ENCODE data around the gene PRPF8. TPM values are rescaled to one million over a fixed set of nuclear protein-coding genes. Genes with fewer than 3 reads are reported as not detected.

PRPF8 gene
- total and polyA plus RNA-seq, 10 of the 15 experiments (the other 5 are each of a cell fraction or from before 2014, with no cell fraction given): 77.2 to 337 (median 162) TPM

DNA sequence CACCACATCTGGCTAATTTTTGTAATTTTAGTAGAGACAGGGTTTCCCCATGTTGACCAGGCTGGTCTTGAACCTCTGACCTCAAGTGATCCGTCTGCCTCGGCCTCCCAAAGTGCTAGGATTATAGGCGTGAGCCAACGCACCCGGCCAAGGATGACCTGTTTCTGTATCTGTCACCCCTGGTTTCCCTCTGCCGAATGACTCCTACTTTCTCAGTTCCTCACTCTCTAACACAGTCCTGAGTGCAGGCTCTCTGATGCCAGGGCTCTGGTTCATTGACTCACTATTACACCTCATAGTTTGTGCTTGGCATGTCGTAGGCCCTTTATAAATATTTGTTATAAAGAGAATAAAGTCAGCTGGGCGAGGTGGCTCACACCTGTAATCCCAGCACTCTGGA lies 10.7 kb upstream of the PRPF8 start (continued):
- TF ChIP-seq EP300 (IDR thresholded peaks at IDR 0.05; ENCODE audit: borderline replicate concordance in 1 of 2, control insufficient read depth in 1 of 2, low read depth in 2 of 2, low read length in 2 of 2): peak in 1 of 2 experiments; percentile 13; a peak in 1 of 4 replicates
- TF ChIP-seq, protein P1, sequence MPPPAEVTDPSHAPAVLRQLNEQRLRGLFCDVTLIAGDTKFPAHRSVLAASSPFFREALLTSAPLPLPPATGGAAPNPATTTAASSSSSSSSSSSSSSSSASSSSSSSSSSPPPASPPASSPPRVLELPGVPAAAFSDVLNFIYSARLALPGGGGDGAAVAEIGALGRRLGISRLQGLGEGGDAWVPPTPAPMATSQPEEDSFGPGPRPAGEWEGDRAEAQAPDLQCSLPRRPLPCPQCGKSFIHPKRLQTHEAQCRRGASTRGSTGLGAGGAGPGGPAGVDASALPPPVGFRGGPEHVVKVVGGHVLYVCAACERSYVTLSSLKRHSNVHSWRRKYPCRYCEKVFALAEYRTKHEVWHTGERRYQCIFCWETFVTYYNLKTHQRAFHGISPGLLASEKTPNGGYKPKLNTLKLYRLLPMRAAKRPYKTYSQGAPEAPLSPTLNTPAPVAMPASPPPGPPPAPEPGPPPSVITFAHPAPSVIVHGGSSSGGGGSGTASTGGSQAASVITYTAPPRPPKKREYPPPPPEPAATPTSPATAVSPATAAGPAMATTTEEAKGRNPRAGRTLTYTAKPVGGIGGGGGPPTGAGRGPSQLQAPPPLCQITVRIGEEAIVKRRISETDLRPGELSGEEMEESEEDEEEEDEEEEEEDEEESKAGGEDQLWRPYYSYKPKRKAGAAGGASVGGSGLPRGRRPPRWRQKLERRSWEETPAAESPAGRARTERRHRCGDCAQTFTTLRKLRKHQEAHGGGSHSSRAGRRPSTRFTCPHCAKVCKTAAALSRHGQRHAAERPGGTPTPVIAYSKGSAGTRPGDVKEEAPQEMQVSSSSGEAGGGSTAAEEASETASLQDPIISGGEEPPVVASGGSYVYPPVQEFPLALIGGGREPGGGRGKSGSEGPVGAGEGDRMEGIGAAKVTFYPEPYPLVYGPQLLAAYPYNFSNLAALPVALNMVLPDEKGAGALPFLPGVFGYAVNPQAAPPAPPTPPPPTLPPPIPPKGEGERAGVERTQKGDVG (CRISPR knock-in tag; IDR thresholded peaks at IDR 0.05): no peak

DNA sequence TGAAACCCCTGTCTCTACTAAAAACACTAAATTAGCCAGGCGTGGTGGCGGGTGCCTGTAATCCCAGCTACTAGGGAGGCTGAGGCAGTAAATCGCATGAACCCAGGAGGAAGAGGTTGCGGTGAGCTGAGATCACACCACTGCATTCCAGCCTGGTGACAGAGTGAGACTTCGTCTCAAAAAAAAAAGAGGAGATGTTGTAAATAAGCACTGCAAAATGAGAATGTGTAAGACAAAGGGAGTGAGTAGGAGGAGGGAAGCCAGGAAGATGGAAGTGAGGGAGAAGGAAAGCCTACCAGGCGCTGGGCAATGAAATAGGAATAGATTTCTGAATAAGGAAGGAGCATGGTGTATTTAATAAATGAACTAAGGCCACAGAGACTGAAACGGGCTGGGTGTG lies 8.7 kb upstream of the PRPF8 start:
- no peak for DNase-seq (ENCODE audit: low read depth, low spot score)
- ChIA-PET RAD21 (ENCODE audit: unreplicated experiment) (interaction anchor here (0.6 kb wide), 1 partner anchor 408 kb away, joined by 3 read pairs; no protein-coding TSS in a partner anchor), CTCF (no interaction called here), SMC1A (ENCODE audit: uncharacterized antibody, unreplicated experiment) (no interaction called here), POLR2A (no interaction called here)
- FAIRE-seq: no peak
- Histone ChIP-seq H4K20me1 (ENCODE audit: control insufficient read depth, insufficient read depth) (no peaks in the 10 kb centered on the region), H3K27ac (ENCODE audit: control insufficient read depth, insufficient read depth) (no peak overlapping the region), H3K4me1 (ENCODE audit: control insufficient read depth, insufficient read depth, low read length) (peaks cover 4% of the 10 kb centered on the region), H3K9ac (ENCODE audit: control insufficient read depth, insufficient read depth, low read length) (no peak overlapping the region), H3K36me3 (ENCODE audit: control insufficient read depth in 2 of 2, insufficient read depth in 2 of 2, low read length in 1 of 2) (no peaks in the 10 kb centered on the region), H2AFZ (ENCODE audit: control insufficient read depth, low read depth, low read length) (no peak overlapping the region), H3K79me2 (ENCODE audit: control insufficient read depth, insufficient read depth, low read length) (no peaks in the 10 kb centered on the region), H3K4me2 (ENCODE audit: control insufficient read depth, insufficient read depth) (no peak overlapping the region), H3K9me3 (replicated peaks; ENCODE audit: control insufficient read depth, insufficient read depth, low read length) (no peaks in the 10 kb centered on the region), H3K27me3 (replicated peaks in 1 of 2; ENCODE audit: control insufficient read depth in 2 of 2, insufficient read depth in 2 of 2, low read length in 1 of 2) (no peaks in the 10 kb centered on the region), H3K4me3 (no peak overlapping the region)
- ATAC-seq: no peak
- no TSS peak for BruUV-seq (replicated peaks)
- WGBS (ENCODE audit: insufficient coverage, insufficient replicate concordance, low lambda C conversion rate, missing lambda C conversion rate): 81% methylated on average over 7 of the region's 7 CpGs
- in situ Hi-C loops (cut with MboI) (no loop called here), intact Hi-C loops (cut with micrococcal nuclease; ENCODE audit: unreplicated experiment) (no loop called here)
- TF ChIP-seq, protein P2, sequence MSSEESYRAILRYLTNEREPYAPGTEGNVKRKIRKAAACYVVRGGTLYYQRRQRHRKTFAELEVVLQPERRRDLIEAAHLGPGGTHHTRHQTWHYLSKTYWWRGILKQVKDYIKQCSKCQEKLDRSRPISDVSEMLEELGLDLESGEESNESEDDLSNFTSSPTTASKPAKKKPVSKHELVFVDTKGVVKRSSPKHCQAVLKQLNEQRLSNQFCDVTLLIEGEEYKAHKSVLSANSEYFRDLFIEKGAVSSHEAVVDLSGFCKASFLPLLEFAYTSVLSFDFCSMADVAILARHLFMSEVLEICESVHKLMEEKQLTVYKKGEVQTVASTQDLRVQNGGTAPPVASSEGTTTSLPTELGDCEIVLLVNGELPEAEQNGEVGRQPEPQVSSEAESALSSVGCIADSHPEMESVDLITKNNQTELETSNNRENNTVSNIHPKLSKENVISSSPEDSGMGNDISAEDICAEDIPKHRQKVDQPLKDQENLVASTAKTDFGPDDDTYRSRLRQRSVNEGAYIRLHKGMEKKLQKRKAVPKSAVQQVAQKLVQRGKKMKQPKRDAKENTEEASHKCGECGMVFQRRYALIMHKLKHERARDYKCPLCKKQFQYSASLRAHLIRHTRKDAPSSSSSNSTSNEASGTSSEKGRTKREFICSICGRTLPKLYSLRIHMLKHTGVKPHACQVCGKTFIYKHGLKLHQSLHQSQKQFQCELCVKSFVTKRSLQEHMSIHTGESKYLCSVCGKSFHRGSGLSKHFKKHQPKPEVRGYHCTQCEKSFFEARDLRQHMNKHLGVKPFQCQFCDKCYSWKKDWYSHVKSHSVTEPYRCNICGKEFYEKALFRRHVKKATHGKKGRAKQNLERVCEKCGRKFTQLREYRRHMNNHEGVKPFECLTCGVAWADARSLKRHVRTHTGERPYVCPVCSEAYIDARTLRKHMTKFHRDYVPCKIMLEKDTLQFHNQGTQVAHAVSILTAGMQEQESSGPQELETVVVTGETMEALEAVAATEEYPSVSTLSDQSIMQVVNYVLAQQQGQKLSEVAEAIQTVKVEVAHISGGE (CRISPR knock-in tag; IDR thresholded peaks at IDR 0.05): no peak
- no peak for TF ChIP-seq RAD21 (IDR thresholded peaks at IDR 0.05; ENCODE audit: insufficient read depth, low read depth, low read length)
- TF ChIP-seq HCFC1 (IDR thresholded peaks at IDR 0.05; ENCODE audit: low read length): no peak
- TF ChIP-seq TCF7 (IDR thresholded peaks at IDR 0.05; ENCODE audit: borderline replicate concordance): no peak
- no peak for TF ChIP-seq MYB (IDR thresholded peaks at IDR 0.05; ENCODE audit: borderline replicate concordance, low read depth, low read length)
- TF ChIP-seq EP300 (IDR thresholded peaks at IDR 0.05; ENCODE audit: borderline replicate concordance in 1 of 2, control insufficient read depth in 1 of 2, low read depth in 2 of 2, low read length in 2 of 2): no peak
- no peak for TF ChIP-seq EGR1 (IDR thresholded peaks at IDR 0.05; ENCODE audit: borderline replicate concordance in 1 of 2, low read depth in 2 of 2, low read length in 2 of 2)
- TF ChIP-seq HDGF (IDR thresholded peaks at IDR 0.05): no peak
- TF ChIP-seq, protein P3, sequence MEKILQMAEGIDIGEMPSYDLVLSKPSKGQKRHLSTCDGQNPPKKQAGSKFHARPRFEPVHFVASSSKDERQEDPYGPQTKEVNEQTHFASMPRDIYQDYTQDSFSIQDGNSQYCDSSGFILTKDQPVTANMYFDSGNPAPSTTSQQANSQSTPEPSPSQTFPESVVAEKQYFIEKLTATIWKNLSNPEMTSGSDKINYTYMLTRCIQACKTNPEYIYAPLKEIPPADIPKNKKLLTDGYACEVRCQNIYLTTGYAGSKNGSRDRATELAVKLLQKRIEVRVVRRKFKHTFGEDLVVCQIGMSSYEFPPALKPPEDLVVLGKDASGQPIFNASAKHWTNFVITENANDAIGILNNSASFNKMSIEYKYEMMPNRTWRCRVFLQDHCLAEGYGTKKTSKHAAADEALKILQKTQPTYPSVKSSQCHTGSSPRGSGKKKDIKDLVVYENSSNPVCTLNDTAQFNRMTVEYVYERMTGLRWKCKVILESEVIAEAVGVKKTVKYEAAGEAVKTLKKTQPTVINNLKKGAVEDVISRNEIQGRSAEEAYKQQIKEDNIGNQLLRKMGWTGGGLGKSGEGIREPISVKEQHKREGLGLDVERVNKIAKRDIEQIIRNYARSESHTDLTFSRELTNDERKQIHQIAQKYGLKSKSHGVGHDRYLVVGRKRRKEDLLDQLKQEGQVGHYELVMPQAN (conservative IDR thresholded peaks at IDR 0.05): no peak
- TF ChIP-seq, protein P4, sequence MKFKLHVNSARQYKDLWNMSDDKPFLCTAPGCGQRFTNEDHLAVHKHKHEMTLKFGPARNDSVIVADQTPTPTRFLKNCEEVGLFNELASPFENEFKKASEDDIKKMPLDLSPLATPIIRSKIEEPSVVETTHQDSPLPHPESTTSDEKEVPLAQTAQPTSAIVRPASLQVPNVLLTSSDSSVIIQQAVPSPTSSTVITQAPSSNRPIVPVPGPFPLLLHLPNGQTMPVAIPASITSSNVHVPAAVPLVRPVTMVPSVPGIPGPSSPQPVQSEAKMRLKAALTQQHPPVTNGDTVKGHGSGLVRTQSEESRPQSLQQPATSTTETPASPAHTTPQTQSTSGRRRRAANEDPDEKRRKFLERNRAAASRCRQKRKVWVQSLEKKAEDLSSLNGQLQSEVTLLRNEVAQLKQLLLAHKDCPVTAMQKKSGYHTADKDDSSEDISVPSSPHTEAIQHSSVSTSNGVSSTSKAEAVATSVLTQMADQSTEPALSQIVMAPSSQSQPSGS (IDR thresholded peaks at IDR 0.05; ENCODE audit: low read length): no peak
